HCT116 (cell line): Measurements from ENCODE around the gene ENTR1. TPM values are rescaled to one million over a fixed set of nuclear protein-coding genes. Genes with fewer than 3 reads are reported as not detected.

ENCODE experiments used
- ATAC-seq: fragments of 200-7000 bp; cut with Tn5 transposase; 2 replicates; pipeline ENCODE4 v1.9.1; 2020; ENCODE audit warnings: mild to moderate bottlenecking, moderate library complexity
- BruUV-seq: library from RNA; stranded (reverse); fragments of 400-500 nt; replicated peaks from 2 replicates; lab custom pipeline; 2021; lab: Mats Ljungman, UMichigan
- CTCF ChIA-PET: fragments of 300-600 bp; sonication (Branson Sonifier 250); formaldehyde crosslinking; loops from one replicate; lab custom pipeline; 2021; ENCODE audit warnings: antibody characterized with exemption; lab: Charles Lee
- POLR2A ChIA-PET: fragments of 300-600, 350-600 bp; sonication (Branson Sonifier 250); formaldehyde crosslinking; loops from one replicate; lab custom pipeline; 2021; ENCODE audit warnings: antibody characterized with exemption; lab: Charles Lee
- RAD21 ChIA-PET, 2 experiments: fragments of 300-600 bp; sonication (Branson Sonifier 250); formaldehyde crosslinking; loops; one replicate each; lab custom pipeline; 2023; ENCODE audit warnings: low total read pairs in 2 of 2; ENCODE audit not compliant: uncharacterized antibody in 2 of 2, unreplicated experiment in 2 of 2, low non-redundant PET in 1 of 2; lab: Charles Lee
- DNase-seq: peaks from one replicate; pipeline ENCODE4 v3.0.0-alpha.2; 2010; ENCODE audit warnings: low read depth, low spot score
- H2AFZ ChIP-seq: fragments of 200-600 bp; shearing (Covaris generic), sonication (generic); 2 replicates; pipeline ENCODE4 v1.6.1; 2017; ENCODE audit warnings: low read depth, mixed run types, mixed read lengths, antibody characterized with exemption, low read length; ENCODE audit not compliant: poor library complexity, severe bottlenecking
- H3K27ac ChIP-seq: 2 replicates; pipeline ENCODE4 v1.5.1; 2012; ENCODE audit warnings: low read depth, low read length
- H3K27me3 ChIP-seq: fragments of 200-600 bp; sonication (generic); 2 replicates; pipeline ENCODE4 v1.6.1; 2016; ENCODE audit warnings: mixed run types, low read length, mixed read lengths; ENCODE audit not compliant: insufficient read depth
- H3K36me3 ChIP-seq, 2 experiments: fragments of 200-500 bp in 1 of 2; fragments of 200-600 bp in 1 of 2; sonication (Bioruptor generic) in 1 of 2; sonication (generic) in 1 of 2; 2 replicates each; pipeline versions ENCODE4 v1.5.1 to v1.6.1; 2014 to 2016; ENCODE audit warnings: low read length in 2 of 2, inconsistent platforms in 1 of 2, mixed read lengths in 1 of 2, mixed run types in 1 of 2; ENCODE audit not compliant: insufficient read depth in 2 of 2, control insufficient read depth in 1 of 2
- H3K4me1 ChIP-seq, 2 experiments: fragments of 200-600 bp in 1 of 2; sonication (generic) in 1 of 2; 2 replicates each; pipeline versions ENCODE4 v1.5.1 to v1.6.1; 2012 to 2017; ENCODE audit warnings: low read length in 2 of 2, inconsistent platforms in 1 of 2, mild to moderate bottlenecking in 1 of 2, mixed read lengths in 1 of 2, mixed run types in 1 of 2, moderate library complexity in 1 of 2; ENCODE audit not compliant: insufficient read depth in 2 of 2, control insufficient read depth in 1 of 2
- H3K4me2 ChIP-seq: fragments of 200-600 bp; sonication (generic); 2 replicates; pipeline ENCODE4 v1.6.1; 2017; ENCODE audit warnings: mixed run types, low read length, mixed read lengths
- H3K4me3 ChIP-seq, 2 experiments: fragments of 200-600 bp in 1 of 2; sonication (generic) in 1 of 2; replicated peaks in 1 of 2; 2 replicates each; pipeline ENCODE4 v1.5.1; 2011 to 2016; ENCODE audit warnings: low read length in 2 of 2, control low read depth in 1 of 2, low read depth in 1 of 2, mild to moderate bottlenecking in 1 of 2, mixed read lengths in 1 of 2, mixed run types in 1 of 2
- H3K79me2 ChIP-seq: fragments of 200-600 bp; sonication (generic); 2 replicates; pipeline ENCODE4 v1.6.1; 2017; ENCODE audit warnings: mild to moderate bottlenecking, mixed run types, low read length, moderate library complexity, mixed read lengths; ENCODE audit not compliant: insufficient read depth
- H3K9ac ChIP-seq: fragments of 200-600 bp; sonication (generic); 2 replicates; pipeline ENCODE4 v1.6.1; 2016; ENCODE audit warnings: low read length, mixed read lengths
- H3K9me2 ChIP-seq: fragments of 200-600 bp; sonication (generic), shearing (Covaris generic); 2 replicates; pipeline ENCODE4 v1.6.1; 2017; ENCODE audit warnings: mixed run types, mild to moderate bottlenecking, moderate library complexity; ENCODE audit not compliant: insufficient read depth
- H3K9me3 ChIP-seq, 2 experiments: fragments of 200-500 bp in 1 of 2; fragments of 200-600 bp in 1 of 2; sonication (Bioruptor generic) in 1 of 2; sonication (generic) in 1 of 2; 2 replicates each; pipeline ENCODE4 v1.6.1; 2014 to 2017; ENCODE audit warnings: low read length in 2 of 2, mixed read lengths in 2 of 2, inconsistent platforms in 1 of 2, low read depth in 1 of 2, mild to moderate bottlenecking in 1 of 2, mixed run types in 1 of 2, moderate library complexity in 1 of 2; ENCODE audit not compliant: control insufficient read depth in 1 of 2, insufficient read depth in 1 of 2
- H4K20me1 ChIP-seq: fragments of 200-600 bp; sonication (generic), shearing (Covaris generic); 2 replicates; pipeline ENCODE4 v1.6.1; 2017; ENCODE audit warnings: mixed run types, mild to moderate bottlenecking, moderate library complexity; ENCODE audit not compliant: insufficient read depth
- CBX3 ChIP-seq: IDR thresholded peaks from 2 replicates; pipeline ENCODE4 v1.6.1; 2012; ENCODE audit warnings: low read depth
- CEBPB ChIP-seq: IDR thresholded peaks from 2 replicates; pipeline ENCODE4 v1.6.1; 2012; ENCODE audit warnings: low read depth
- CTCF ChIP-seq, 3 experiments: fragments of 200-600 bp in 1 of 3; sonication (generic) in 1 of 3; IDR thresholded peaks in 2 of 3; conservative IDR thresholded peaks in 1 of 3; 2 replicates each; pipeline ENCODE4 v1.5.1; 2012 to 2017; ENCODE audit warnings: low read depth in 2 of 3, low read length in 2 of 3, antibody characterized with exemption in 1 of 3, borderline replicate concordance in 1 of 3, control low read depth in 1 of 3, mild to moderate bottlenecking in 1 of 3, mixed read lengths in 1 of 3, mixed run types in 1 of 3, moderate library complexity in 1 of 3; ENCODE audit not compliant: insufficient read depth in 1 of 3
- EGR1 ChIP-seq: IDR thresholded peaks from 2 replicates; pipeline ENCODE4 v1.6.1; 2012; ENCODE audit warnings: low read depth
- ELF1 ChIP-seq: IDR thresholded peaks from 2 replicates; pipeline ENCODE4 v1.6.1; 2012; ENCODE audit warnings: low read depth, borderline replicate concordance
- EZH2phosphoT487 ChIP-seq: fragments of 200-600 bp; IDR thresholded peaks from 2 replicates; pipeline ENCODE4 v1.6.1; 2018; ENCODE audit warnings: antibody characterized with exemption, borderline replicate concordance
- POLR2A ChIP-seq: IDR thresholded peaks from 2 replicates; pipeline ENCODE4 v1.7.0; 2011; ENCODE audit warnings: borderline replicate concordance; ENCODE audit not compliant: insufficient read depth, insufficient read length; ENCODE audit errors: extremely low read depth
- RAD21 ChIP-seq: IDR thresholded peaks from 2 replicates; pipeline ENCODE4 v1.6.1; 2012; ENCODE audit warnings: low read depth, mild to moderate bottlenecking
- REST ChIP-seq: IDR thresholded peaks from 2 replicates; pipeline ENCODE4 v1.6.1; 2012; ENCODE audit warnings: low read depth
- SIN3A ChIP-seq: IDR thresholded peaks from 2 replicates; pipeline ENCODE4 v1.6.1; 2012; ENCODE audit warnings: low read depth
- SP1 ChIP-seq: IDR thresholded peaks from 2 replicates; pipeline ENCODE4 v1.6.1; 2012; ENCODE audit warnings: low read depth
- ZBTB33 ChIP-seq: IDR thresholded peaks from 2 replicates; pipeline ENCODE4 v1.6.1; 2011; ENCODE audit warnings: mild to moderate bottlenecking, low read length, moderate library complexity; ENCODE audit not compliant: insufficient replicate concordance; ENCODE audit errors: extremely low read depth
- intact Hi-C: fragments of 100-400 bp; cut with micrococcal nuclease; formaldehyde crosslinking; loops from 2 replicates; pipeline ENCODE4 v1.10.0; 2022
- total RNA-seq: library from RNA; stranded (reverse); gene quantifications from one replicate; pipeline ENCODE4 v1.2.1, GENCODE V29; 2021; ENCODE audit not compliant: unreplicated experiment
- TF ChIP-seq, protein P1 (sequence below): IDR thresholded peaks from 2 replicates; pipeline ENCODE4 v1.6.1; 2012
- TF ChIP-seq, protein P2 (sequence below): IDR thresholded peaks from 2 replicates; pipeline ENCODE4 v1.6.1; 2012

Gene ENTR1
- total RNA-seq, 1 experiment from 2014 or later, result 119 TPM

DNA sequence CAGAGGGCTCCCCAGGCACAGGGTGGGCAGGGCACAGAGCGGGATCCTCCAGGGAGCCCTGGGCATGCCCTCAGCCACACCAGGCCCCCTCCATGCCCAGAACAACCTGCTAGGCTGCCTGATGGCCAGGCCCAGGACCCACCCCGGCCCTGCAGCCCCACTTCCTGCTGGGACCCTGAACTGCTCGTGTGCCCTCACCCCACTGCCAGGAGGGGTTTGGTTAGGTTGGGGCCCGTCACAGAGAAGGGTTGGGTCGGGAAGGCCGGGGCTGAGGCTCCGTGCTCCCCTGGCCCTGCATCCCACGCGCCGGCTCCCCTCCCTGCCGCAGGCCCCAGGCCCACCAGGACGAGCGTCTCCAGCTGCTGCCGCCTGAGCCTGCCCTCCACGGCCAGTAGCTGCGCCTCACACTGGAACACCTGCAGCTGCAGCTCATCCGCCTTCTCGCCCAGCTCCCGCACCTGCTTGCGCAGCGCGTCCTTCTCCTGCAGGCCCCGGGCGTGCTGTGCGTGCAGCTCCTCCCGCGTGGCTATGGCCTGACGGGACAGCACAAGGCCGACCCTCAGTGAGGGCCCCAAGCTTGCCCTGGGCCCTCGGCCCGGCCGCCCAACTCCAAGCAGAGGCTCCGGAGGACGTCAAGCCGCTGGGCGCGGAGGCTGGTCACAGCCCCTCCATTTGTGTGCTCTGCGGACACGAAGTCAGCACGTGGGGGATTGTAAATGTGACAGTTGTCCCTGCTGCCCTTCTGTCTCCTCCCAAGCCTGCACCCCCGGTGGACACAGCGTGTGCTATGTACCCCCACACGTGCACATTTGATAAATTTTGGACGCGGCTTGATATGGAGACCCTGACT, 42.9 kb downstream of the ENTR1 start:
- ATAC-seq (no peak), DNase-seq (no peak)
- Histone ChIP-seq H3K4me3 (no peak overlapping the region), H3K36me3 (no peaks in the 10 kb centered on the region), H3K27ac (no peak overlapping the region), H2AFZ (no peak overlapping the region), H3K79me2 (no peaks in the 10 kb centered on the region), H4K20me1 (no peaks in the 10 kb centered on the region), H3K9ac (no peak overlapping the region), H3K27me3 (no peaks in the 10 kb centered on the region), H3K9me2 (no peaks in the 10 kb centered on the region), H3K9me3 (no peaks in the 10 kb centered on the region), H3K4me2 (no peak overlapping the region), H3K4me1 (peaks cover 8 to 14% of the 10 kb centered on the region in 2 experiments)
- intact Hi-C loops, result no loop called here
- ChIA-PET RAD21 (no interaction called here), POLR2A (no interaction called here), CTCF (no interaction called here)
- TF ChIP-seq ELF1, result no peak
- TF ChIP-seq ZBTB33, result no peak
- TF ChIP-seq, protein P1, sequence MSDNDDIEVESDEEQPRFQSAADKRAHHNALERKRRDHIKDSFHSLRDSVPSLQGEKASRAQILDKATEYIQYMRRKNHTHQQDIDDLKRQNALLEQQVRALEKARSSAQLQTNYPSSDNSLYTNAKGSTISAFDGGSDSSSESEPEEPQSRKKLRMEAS, result no peak
- TF ChIP-seq CEBPB, result no peak
- no peak for TF ChIP-seq EGR1
- TF ChIP-seq SP1, result no peak
- no peak for TF ChIP-seq SIN3A
- TF ChIP-seq CBX3, result no peak
- no peak for TF ChIP-seq POLR2A
- no peak for TF ChIP-seq EZH2phosphoT487
- TF ChIP-seq REST, result no peak
- no peak for TF ChIP-seq CTCF (IDR thresholded peaks at IDR 0.05 in 2 of 3, conservative IDR thresholded peaks at IDR 0.05 in 1 of 3; ENCODE audit: borderline replicate concordance in 1 of 3, insufficient read depth in 1 of 3, low read depth in 2 of 3, low read length in 2 of 3)
- TF ChIP-seq RAD21, result no peak
- TF ChIP-seq, protein P2, sequence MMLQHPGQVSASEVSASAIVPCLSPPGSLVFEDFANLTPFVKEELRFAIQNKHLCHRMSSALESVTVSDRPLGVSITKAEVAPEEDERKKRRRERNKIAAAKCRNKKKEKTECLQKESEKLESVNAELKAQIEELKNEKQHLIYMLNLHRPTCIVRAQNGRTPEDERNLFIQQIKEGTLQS, result no peak
- BruUV-seq, result no TSS peak
